Neural cell (in vitro differentiated cells): ENCODE results near the gene ASPSCR1. TPM values are rescaled to one million over a fixed set of nuclear protein-coding genes. Genes with fewer than 3 reads are reported as not detected.
"Not testable (repeated sequence)": the region's sequence is repeated elsewhere in the genome, so short reads cannot be mapped to it uniquely, and the experiment has no call there.

Experiments
- H2AFZ ChIP-seq: fragments of 200-600, 300-800 bp; sonication (generic), shearing (Covaris generic); 2 replicates; pipeline ENCODE4 v1.6.0; 2014; ENCODE audit warnings: low read depth, mild to moderate bottlenecking, antibody characterized with exemption, low read length, moderate library complexity
- H3F3A ChIP-seq: fragments of 200-600 bp; shearing (Covaris generic); 2 replicates; pipeline ENCODE4 v1.6.1; 2016; ENCODE audit warnings: mild to moderate bottlenecking, moderate library complexity, mixed read lengths, antibody characterized with exemption, low read length; ENCODE audit not compliant: insufficient read depth, poor library complexity, severe bottlenecking
- H3K27ac ChIP-seq: fragments of 200-600, 300-800 bp; sonication (generic), shearing (Covaris generic); 2 replicates; pipeline ENCODE4 v1.5.1; 2014; ENCODE audit warnings: mild to moderate bottlenecking, low read length, moderate library complexity
- H3K27me3 ChIP-seq: fragments of 300-800, 200-600 bp; sonication (generic), shearing (Covaris generic); 2 replicates; pipeline ENCODE4 v1.6.0; 2014; ENCODE audit warnings: mild to moderate bottlenecking, low read depth, low read length, moderate library complexity; ENCODE audit not compliant: insufficient read depth
- H3K36me3 ChIP-seq: fragments of 300-800, 200-600 bp; sonication (generic), shearing (Covaris generic); 2 replicates; pipeline ENCODE4 v1.5.1; 2014; ENCODE audit warnings: mild to moderate bottlenecking, antibody characterized with exemption, low read length, moderate library complexity; ENCODE audit not compliant: insufficient read depth
- H3K4me2 ChIP-seq: fragments of 300-800, 200-600 bp; sonication (generic), shearing (Covaris generic); 2 replicates; pipeline ENCODE4 v1.6.0; 2014; ENCODE audit warnings: mild to moderate bottlenecking, low read length
- H3K4me3 ChIP-seq: fragments of 300-800, 200-600 bp; sonication (generic), shearing (Covaris generic); 2 replicates; pipeline ENCODE4 v1.5.1; 2014; ENCODE audit warnings: mild to moderate bottlenecking, low read length, moderate library complexity
- H3K79me2 ChIP-seq: fragments of 200-600 bp; shearing (Covaris generic); replicated peaks from 2 replicates; pipeline ENCODE4 v1.6.0; 2014; ENCODE audit warnings: mild to moderate bottlenecking, low read length, moderate library complexity; ENCODE audit not compliant: insufficient read depth
- H3K9ac ChIP-seq: fragments of 300-800, 200-600 bp; sonication (generic), shearing (Covaris generic); 2 replicates; pipeline ENCODE4 v1.6.1; 2016; ENCODE audit warnings: mild to moderate bottlenecking, low read length, mixed read lengths
- H3K9me2 ChIP-seq: fragments of 200-600 bp; shearing (Covaris generic); 2 replicates; pipeline ENCODE4 v1.6.1; 2016; ENCODE audit warnings: mild to moderate bottlenecking, low read length, mixed read lengths; ENCODE audit not compliant: insufficient read depth
- H3K9me3 ChIP-seq: fragments of 200-600, 300-800 bp; sonication (generic), shearing (Covaris generic); 2 replicates; pipeline ENCODE4 v1.6.1; 2016; ENCODE audit warnings: mild to moderate bottlenecking, mixed run types, low read length, moderate library complexity, mixed read lengths
- H4K20me1 ChIP-seq: fragments of 200-600 bp; shearing (Covaris generic); 2 replicates; pipeline ENCODE4 v1.6.1; 2016; ENCODE audit warnings: mild to moderate bottlenecking, mixed run types; ENCODE audit not compliant: insufficient read depth
- CTCF ChIP-seq: fragments of 450-650 bp; IDR thresholded peaks from 2 replicates; pipeline ENCODE4 v1.5.1; 2014; ENCODE audit warnings: antibody characterized with exemption, mild to moderate bottlenecking, moderate library complexity; ENCODE audit not compliant: poor library complexity, severe bottlenecking
- EP300 ChIP-seq: fragments of 450-650 bp; conservative IDR thresholded peaks from 2 replicates; pipeline ENCODE4 v1.6.1; 2014; ENCODE audit warnings: antibody characterized with exemption, mild to moderate bottlenecking, moderate library complexity; ENCODE audit not compliant: poor library complexity, severe bottlenecking
- EZH2 ChIP-seq: fragments of 200-600, 300-800 bp; shearing (Covaris generic), sonication (generic); IDR thresholded peaks from 2 replicates; pipeline ENCODE4 v1.6.1; 2014; ENCODE audit warnings: antibody characterized with exemption, low read length, borderline replicate concordance, mild to moderate bottlenecking; ENCODE audit not compliant: insufficient read depth, poor library complexity, severe bottlenecking
- MXI1 ChIP-seq: fragments of 450-650 bp; conservative IDR thresholded peaks from 2 replicates; pipeline ENCODE4 v1.6.1; 2014; ENCODE audit warnings: antibody characterized with exemption, mild to moderate bottlenecking; ENCODE audit not compliant: poor library complexity, severe bottlenecking
- POLR2AphosphoS5 ChIP-seq: IDR thresholded peaks from 2 replicates; pipeline ENCODE4 v1.6.1; 2012
- RAD21 ChIP-seq: fragments of 450-650 bp; conservative IDR thresholded peaks from 2 replicates; pipeline ENCODE4 v1.6.1; 2014; ENCODE audit warnings: antibody characterized with exemption, mild to moderate bottlenecking, moderate library complexity
- REST ChIP-seq: IDR thresholded peaks from 2 replicates; pipeline ENCODE4 v1.6.1; 2012; ENCODE audit warnings: borderline replicate concordance
- SMC3 ChIP-seq: fragments of 450-650 bp; conservative IDR thresholded peaks from 2 replicates; pipeline ENCODE4 v1.6.1; 2014; ENCODE audit warnings: antibody characterized with exemption, mild to moderate bottlenecking, moderate library complexity; ENCODE audit not compliant: poor library complexity
- TAF1 ChIP-seq: IDR thresholded peaks from 2 replicates; pipeline ENCODE4 v1.6.1; 2012; ENCODE audit warnings: low read depth
- polyA plus RNA-seq: library from polyadenylated mRNA; depleted of rRNA; stranded (reverse); fragments of >200 nt; gene quantifications from 2 replicates; pipeline ENCODE4 v1.2.3, GENCODE V29; 2014

Gene ASPSCR1
- polyA plus RNA-seq, 1 donor from 2014 or later: 28.0 TPM

- Histone ChIP-seq H4K20me1 (no peaks in the 10 kb centered on the region), H3K4me2 (no peak overlapping the region), H3K9ac (no peak overlapping the region), H2AFZ (no peak overlapping the region), H3K79me2 (no peaks in the 10 kb centered on the region), H3K27me3 (no peaks in the 10 kb centered on the region), H3F3A (no peaks in the 10 kb centered on the region), H3K27ac (no peak overlapping the region), H3K9me3 (no peaks in the 10 kb centered on the region), H3K9me2 (no peaks in the 10 kb centered on the region), H3K36me3 (no peaks in the 10 kb centered on the region), H3K4me3 (no peak overlapping the region)
- no peak for TF ChIP-seq SMC3
- no peak for TF ChIP-seq CTCF
- no peak for TF ChIP-seq RAD21
- no peak for TF ChIP-seq MXI1
- TF ChIP-seq EZH2: no peak
- TF ChIP-seq REST: no peak
- TF ChIP-seq POLR2AphosphoS5: no peak
- TF ChIP-seq EP300: no peak
- no peak for TF ChIP-seq TAF1
Measured at GRCh38 chr17:81980707-81981343, 3.4 kb downstream of the ASPSCR1 start.

- H3K79me2 ChIP-seq, H3K9me3 ChIP-seq, H3K36me3 ChIP-seq, H3K4me3 ChIP-seq, H3K27ac ChIP-seq, H4K20me1 ChIP-seq, H3F3A ChIP-seq, H3K9me2 ChIP-seq, H2AFZ ChIP-seq, H3K4me2 ChIP-seq, H3K27me3 ChIP-seq, H3K9ac ChIP-seq: not testable (repeated sequence)
Measured at GRCh38 chr17:81981511-81981910, 4.1 kb downstream of the ASPSCR1 start.
